Measurements from ENCODE around the gene FUCA1. TPM values are rescaled to one million over a fixed set of nuclear protein-coding genes. Genes with fewer than 3 reads are reported as not detected.

Gene FUCA1
- 10 to 100 TPM in 3 of 4 donors, 1 to 10 TPM in 1; 8.1 to 15.4 (median 12.4) TPM for total RNA-seq

- H3K4me1 ChIP-seq = peaks cover 17 to 20% of the 10 kb centered on the region in 2 donors
- intact Hi-C loops (cut with DNase I; ENCODE audit: low total_unique reads) = loop anchor here (1.0 to 10.0 kb wide), 5 partner anchors 41 to 173 kb away; partner anchors contain the start of genes HMGCL and RPL11
Measured at GRCh38 chr1:23867895-23868556, at the start of gene FUCA1. FUCA1 (minus strand) TSS chr1:23868290; CDS start chr1:23868286, 4 bp downstream.

GRCh38 chr1:23916209-23917131 lies 48.4 kb upstream of the FUCA1 start:
- ATAC-seq = peak; percentile 50 to 63
- H3K4me1 ChIP-seq = peaks cover 13 to 15% of the 10 kb centered on the region in 2 donors
- no peak overlapping the region for H3K27ac ChIP-seq
- in situ Hi-C loops (cut with MboI; ENCODE audit: low sequenced_read_pairs in 4 of 4) (no loop called here), intact Hi-C loops (cut with DNase I; ENCODE audit: low total_unique reads) (loop anchor here (2.0 kb wide), 1 partner anchor 144 kb away; no protein-coding TSS in a partner anchor)
- H3K36me3 ChIP-seq = no peaks in the 10 kb centered on the region
- TF ChIP-seq, protein P1, sequence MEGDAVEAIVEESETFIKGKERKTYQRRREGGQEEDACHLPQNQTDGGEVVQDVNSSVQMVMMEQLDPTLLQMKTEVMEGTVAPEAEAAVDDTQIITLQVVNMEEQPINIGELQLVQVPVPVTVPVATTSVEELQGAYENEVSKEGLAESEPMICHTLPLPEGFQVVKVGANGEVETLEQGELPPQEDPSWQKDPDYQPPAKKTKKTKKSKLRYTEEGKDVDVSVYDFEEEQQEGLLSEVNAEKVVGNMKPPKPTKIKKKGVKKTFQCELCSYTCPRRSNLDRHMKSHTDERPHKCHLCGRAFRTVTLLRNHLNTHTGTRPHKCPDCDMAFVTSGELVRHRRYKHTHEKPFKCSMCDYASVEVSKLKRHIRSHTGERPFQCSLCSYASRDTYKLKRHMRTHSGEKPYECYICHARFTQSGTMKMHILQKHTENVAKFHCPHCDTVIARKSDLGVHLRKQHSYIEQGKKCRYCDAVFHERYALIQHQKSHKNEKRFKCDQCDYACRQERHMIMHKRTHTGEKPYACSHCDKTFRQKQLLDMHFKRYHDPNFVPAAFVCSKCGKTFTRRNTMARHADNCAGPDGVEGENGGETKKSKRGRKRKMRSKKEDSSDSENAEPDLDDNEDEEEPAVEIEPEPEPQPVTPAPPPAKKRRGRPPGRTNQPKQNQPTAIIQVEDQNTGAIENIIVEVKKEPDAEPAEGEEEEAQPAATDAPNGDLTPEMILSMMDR (IDR thresholded peaks at IDR 0.05 in 4 of 5, conservative IDR thresholded peaks at IDR 0.05 in 1 of 5) = peak; percentile 18 to 44 (median 28)
- no peak for TF ChIP-seq POLR2A (IDR thresholded peaks at IDR 0.05)
- H3K4me3 ChIP-seq = no peak overlapping the region
- peak; percentile 14 to 25 for DNase-seq
- H3K9me3 ChIP-seq = no peaks in the 10 kb centered on the region
- no peaks in the 10 kb centered on the region for H3K27me3 ChIP-seq

More at GRCh38 chr1:23867895-23868556, at the start of gene FUCA1:
- Histone ChIP-seq H3K9me3 (no peaks in the 10 kb centered on the region), H3K27me3 (no peaks in the 10 kb centered on the region), H3K4me3 (peak within 1 kb of the TSS; percentile 86 to 94 (median 90)), H3K36me3 (peaks cover 0 to under 1% of the 10 kb centered on the region in 2 donors), H3K27ac (peak within 1 kb of the TSS; percentile 79 to 84 (median 81))
- DNase-seq (peak; percentile 91 to 92), ATAC-seq (peak; percentile 96 to 98)
- TF ChIP-seq POLR2A (IDR thresholded peaks at IDR 0.05) = peak; percentile 71 to 79
- TF ChIP-seq, protein P1 (IDR thresholded peaks at IDR 0.05 in 4 of 5, conservative IDR thresholded peaks at IDR 0.05 in 1 of 5) = peak; percentile 91 to 98 (median 96)
- in situ Hi-C loops (cut with MboI; ENCODE audit: low sequenced_read_pairs in 4 of 4) = loop anchor here in 1 of 4 donors (10.0 kb wide), 1 partner anchor 53 kb away; no protein-coding TSS in a partner anchor

DNA sequence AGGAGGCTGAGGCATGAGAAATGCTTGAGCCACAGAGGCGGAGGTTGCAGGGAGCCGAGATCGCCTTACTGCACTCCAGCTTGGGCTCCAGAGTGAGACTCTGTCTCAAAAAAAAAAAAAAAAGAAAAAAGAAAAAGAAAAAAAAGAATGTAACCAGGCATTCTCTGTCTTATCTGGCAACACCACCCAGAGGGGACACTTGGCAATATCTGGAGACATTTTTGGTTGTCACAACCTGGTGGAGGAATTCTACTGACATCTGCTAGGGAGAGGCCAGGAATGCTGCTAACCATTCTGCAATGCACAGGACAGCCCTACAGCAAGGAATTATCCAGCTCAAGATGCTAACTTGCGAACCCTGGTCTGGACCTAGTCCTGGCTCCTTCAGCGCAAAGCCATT lies 47.4 kb upstream of the FUCA1 start:
- no peaks in the 10 kb centered on the region for H3K36me3 ChIP-seq
- H3K27me3 ChIP-seq = no peaks in the 10 kb centered on the region
- in situ Hi-C loops (cut with MboI; ENCODE audit: low sequenced_read_pairs in 4 of 4) (no loop called here), intact Hi-C loops (cut with DNase I; ENCODE audit: low total_unique reads) (no loop called here)
- no peaks in the 10 kb centered on the region for H3K9me3 ChIP-seq
- no peak overlapping the region for H3K27ac ChIP-seq
- H3K4me3 ChIP-seq = no peak overlapping the region
- DNase-seq = no peak
- ATAC-seq = no peak
- H3K4me1 ChIP-seq = peaks cover 8 to 9% of the 10 kb centered on the region in 2 donors
- TF ChIP-seq, protein P1 (IDR thresholded peaks at IDR 0.05 in 4 of 5, conservative IDR thresholded peaks at IDR 0.05 in 1 of 5) = no peak
- TF ChIP-seq POLR2A (IDR thresholded peaks at IDR 0.05) = no peak

GRCh38 chr1:23914921-23915320 lies 46.8 kb upstream of the FUCA1 start:
- H3K9me3 ChIP-seq = no peaks in the 10 kb centered on the region
- in situ Hi-C loops (cut with MboI; ENCODE audit: low sequenced_read_pairs in 4 of 4) (no loop called here), intact Hi-C loops (cut with DNase I; ENCODE audit: low total_unique reads) (no loop called here)
- no peak for TF ChIP-seq POLR2A (IDR thresholded peaks at IDR 0.05)
- TF ChIP-seq, protein P1 (IDR thresholded peaks at IDR 0.05 in 4 of 5, conservative IDR thresholded peaks at IDR 0.05 in 1 of 5) = no peak
- H3K4me1 ChIP-seq = peaks cover 3% of the 10 kb centered on the region in 2 donors
- DNase-seq (no peak), ATAC-seq (no peak)
- no peaks in the 10 kb centered on the region for H3K27me3 ChIP-seq
- H3K27ac ChIP-seq = no peak overlapping the region
- no peaks in the 10 kb centered on the region for H3K36me3 ChIP-seq
- H3K4me3 ChIP-seq = no peak overlapping the region
